Measurements from ENCODE around the gene WDR33.

WDR33 gene

GRCh38 chr2:127688405-127688804 is 122.6 kb downstream of the WDR33 start:
- DNase-seq, result no peak

DNA sequence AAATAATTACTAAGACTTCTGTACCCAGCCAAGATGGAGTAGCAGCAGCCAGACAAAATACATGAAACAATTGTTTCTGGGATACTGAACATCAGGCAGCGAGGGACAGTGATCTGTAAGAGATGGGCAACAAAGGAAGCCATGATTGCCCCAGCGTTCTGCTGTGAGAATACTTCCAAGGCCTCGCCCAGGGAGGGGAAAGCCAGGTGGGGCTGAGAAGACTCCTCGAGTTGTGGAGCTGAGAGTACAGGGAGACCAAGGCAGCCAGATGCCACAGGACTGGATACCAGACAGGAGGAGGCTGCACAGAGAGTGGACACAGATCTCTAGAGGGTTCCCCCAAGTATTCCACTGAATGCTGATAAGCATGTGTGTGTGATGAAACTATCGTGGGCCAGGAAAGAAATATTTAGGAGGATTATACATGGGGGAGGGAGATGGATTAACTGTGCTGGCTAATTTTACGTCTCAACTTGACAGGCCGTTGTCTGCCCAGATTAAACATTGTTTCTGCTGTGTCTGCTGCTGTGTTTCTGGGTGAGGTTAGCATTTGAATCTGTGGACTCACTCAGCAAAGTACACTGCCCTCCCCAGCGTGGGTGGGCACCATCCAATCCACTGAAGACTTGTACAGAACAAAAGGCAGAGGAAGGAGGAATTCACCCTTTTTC is 125.4 kb downstream of the WDR33 start:
- no peak for DNase-seq

DNA sequence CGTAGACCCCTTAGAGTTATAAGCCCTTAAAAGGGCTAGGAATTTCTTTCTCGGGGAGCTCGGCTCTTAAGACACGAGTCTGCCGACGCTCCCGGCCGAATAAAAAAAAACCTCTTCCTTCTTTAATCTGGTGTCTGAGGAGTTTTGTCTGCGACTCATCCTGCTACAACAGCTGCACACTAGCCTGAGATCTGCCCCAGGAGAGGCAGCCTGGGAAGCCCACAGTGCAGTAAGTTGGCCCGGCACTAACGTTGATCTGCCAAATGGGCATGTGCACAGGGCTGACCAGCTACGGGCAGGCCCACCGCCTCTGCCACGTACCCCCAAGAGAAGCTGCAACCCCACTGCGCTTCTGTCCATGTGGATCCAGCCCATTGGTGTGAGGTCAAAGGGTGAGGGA is 127.2 kb downstream of the WDR33 start:
- no peak for DNase-seq

- DNase-seq, result no peak
These were observed 127.9 kb downstream of the WDR33 start for GRCh38 chr2:127683056-127683455.

DNA sequence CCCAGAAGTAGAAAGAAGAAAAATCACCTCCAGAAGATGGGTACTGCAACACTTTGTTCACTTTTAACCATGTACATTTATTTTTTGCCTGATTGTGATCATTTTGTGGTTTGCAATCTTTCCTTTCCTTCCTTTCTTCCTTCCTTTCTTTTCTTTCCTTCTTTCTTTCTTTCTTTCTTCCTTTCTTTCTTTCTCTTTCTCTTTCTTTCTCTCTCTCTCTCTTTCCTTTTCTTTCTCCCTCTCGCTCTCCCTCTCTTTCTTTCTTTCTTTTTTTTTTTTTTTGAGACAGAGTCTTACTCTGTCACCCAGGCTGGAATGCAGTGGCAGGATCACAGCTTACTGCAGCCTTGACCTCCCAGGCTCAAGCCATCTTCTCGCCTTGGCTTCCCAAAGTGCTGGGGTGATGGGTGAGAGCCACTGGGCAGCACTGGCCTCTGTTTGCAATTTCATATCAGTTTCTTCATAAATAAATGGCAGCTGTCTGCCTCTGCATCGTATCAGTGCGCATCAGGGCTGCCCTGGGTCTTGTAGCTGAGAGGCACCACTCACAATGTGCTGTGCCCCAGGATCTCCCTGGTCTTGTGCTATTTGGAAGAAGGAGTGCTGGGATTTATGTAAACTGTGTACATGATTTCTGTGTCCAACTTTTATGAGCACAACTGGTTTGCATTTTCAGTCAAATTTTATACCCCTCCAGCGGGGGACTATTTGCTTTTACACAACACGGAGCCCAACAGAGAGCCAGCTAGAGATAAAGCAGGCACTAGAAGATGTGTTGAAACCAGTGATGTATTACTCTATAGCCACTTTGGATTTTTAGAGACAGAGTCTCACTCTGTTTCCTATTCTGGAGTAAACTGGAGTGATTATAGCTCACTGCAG is 128.8 kb downstream of the WDR33 start:
- no peak for DNase-seq

DNA sequence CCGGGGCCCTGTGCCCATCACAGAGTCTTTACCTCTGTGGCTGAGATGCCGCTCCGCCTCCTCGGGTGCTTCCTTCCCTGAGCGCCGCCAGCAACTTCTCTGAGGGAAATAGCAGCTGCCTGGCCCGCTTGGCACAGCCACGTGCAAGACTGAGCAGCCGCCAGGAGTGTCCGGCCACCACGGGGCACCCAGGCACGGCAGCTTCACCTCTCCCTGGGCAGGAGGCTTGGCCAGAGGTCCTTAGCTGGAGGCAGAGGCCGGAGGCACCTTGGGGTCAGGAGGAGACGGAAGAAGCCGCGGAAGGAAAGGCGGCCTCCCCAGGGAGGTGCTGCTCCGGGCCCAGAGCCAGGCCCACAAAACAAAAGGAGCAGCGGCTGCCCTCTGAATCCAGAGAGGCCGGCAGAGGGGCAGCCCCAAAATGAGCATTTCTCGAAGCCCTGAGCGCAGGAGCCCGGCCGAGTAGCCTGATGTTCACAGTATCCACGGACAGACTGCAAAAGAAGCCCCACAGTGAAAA is 129.6 kb downstream of the WDR33 start:
- DNase-seq, result no peak

DNA sequence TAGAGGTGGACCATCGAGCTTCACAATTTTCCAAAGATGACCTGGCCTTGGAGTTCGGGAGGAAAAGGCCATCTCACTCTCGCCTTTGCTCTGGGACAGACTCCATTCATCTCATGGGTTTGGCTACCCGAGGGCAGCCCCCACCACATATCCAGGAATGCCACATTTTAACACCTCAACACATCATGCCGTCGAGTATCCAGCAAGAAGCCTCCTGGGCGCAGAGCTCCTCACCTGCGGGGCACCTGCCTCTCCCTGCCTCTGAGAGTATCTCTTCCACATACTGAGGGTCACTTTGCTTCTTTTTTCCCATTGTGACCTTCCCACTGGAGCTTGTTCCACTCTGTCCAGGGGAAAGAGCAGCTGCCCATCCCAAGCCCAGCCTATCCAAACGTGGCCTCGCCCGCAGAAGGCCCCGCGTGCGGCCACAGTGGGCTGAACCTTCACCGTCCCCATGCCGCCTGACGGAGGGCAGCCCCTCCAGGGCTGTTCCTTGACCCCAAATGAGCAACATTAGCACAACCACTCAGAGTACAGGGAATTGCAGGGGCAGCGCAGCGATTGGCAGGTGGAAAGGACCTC is 130.2 kb downstream of the WDR33 start:
- no peak for DNase-seq

- DNase-seq, result no peak
These were observed 131.2 kb downstream of the WDR33 start for GRCh38 chr2:127679680-127680361.

- DNase-seq, result no peak
These were observed 132.0 kb downstream of the WDR33 start for GRCh38 chr2:127678991-127679390.

DNA sequence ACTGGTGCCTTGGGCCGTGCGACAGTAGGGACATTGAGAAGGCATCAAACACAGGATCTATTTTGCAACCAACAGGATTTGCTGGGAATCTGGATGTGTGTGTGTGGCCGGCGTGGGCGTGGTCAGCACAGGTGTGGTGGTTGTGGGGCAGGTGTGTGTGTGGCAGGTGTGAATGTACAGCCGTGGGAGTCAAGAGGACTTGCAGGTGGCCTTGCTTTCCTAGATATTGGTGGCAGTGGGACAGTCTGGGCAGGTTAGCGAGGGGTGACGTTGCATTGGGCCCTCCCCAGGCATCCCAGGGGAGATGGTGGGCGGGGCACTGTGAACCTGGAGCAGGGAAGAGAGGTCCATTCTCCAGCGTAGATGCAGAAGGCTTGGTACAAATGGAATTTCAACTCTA is 132.4 kb downstream of the WDR33 start:
- DNase-seq, result no peak

DNA sequence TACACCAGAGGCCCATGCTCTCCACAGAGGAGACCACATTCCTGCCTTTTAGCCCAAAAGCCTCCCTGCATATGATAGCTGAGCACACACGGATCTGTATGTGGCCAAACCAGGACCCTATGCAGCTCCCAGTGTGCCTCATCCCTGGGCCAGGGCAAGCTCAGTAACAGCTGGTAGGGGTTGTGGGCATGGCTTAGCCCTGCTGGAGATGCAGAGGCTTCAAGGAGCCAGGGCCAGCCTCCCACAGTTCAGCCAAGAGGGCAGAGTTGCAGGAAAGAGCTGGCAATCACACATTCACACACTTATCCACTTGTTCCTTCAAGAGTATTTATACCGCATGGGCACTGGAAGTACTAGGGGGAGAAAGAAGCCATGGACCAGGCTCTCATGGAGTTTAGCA is 134.1 kb downstream of the WDR33 start:
- no peak for DNase-seq

GRCh38 chr2:127675331-127676261 is 135.4 kb downstream of the WDR33 start, which contains the start of gene LIMS2:
Gene LIMS2, minus strand, starts transcription at chr2:127675530. Its CDS starts 506 bp downstream, at chr2:127675024.
- DNase-seq, result no peak

- DNase-seq, result no peak
These were observed 136.4 kb downstream of the WDR33 start for GRCh38 chr2:127674241-127675209.

GRCh38 chr2:127673291-127674069 is 137.5 kb downstream of the WDR33 start:
- DNase-seq, result no peak

GRCh38 chr2:127672341-127673224 is 138.4 kb downstream of the WDR33 start:
- DNase-seq, result no peak

DNA sequence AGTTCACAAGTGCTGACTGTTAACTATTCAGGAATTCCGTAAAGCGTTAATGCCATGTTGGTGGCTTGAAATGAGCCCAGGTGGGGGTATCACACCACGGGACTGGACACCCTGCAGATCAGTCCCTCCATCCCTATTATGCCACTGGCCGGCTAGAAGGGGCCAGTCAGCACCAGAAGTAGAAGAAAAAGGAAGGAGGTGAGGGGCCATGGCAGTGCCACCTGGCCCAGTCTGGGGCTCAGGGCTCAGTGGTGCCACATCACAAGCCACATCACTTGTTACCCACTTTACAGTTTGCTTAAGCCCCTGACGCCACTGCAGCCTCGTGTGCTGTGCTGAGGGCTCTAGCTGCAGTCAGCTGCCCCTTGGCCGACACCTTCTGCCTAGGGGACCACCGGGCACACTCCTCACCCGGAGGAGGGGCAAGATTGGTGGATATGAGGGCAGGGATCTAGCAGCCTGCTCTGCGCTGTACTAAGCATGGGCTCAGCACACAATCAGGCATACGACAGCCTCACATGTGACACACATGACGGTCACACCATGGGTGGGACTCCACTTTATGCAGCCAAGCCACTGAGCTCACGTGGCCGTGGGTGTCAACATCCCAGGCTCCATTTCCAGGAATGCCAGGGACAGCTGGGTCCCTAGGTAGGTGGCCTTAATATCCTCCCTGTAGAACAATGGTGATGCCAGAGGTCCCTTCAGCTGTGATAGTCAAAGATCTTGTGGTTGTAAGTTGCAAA is 139.2 kb downstream of the WDR33 start:
- DNase-seq, result no peak

GRCh38 chr2:127670957-127671290 is 140.0 kb downstream of the WDR33 start:
- no peak for DNase-seq

Measured in CD4-positive, alpha-beta T cell treated with Interleukin-4 for 4 hours (primary cell).